ENCODE data around the gene B3GNT3.

DNA sequence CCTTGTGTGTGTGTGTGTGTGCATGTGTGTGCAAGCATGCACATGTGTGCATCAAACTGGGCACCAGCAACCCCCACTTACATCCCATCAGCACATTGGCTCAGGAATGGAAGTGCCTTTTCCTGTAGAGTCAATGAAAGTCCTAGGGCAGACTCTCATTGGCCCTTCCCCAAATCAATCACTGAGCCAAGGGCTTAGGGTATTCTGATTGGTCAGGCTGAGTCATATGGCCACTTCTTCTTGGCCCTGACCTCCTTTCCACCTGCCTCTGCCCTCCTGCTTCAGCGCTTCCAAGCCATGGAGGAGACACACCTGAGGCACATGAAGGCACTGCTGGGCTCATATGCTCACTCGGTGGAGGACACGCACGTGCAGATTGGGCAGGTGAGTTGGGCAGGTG is 22.8 kb upstream of the B3GNT3 start:
- TF ChIP-seq EP300 (IDR thresholded peaks at IDR 0.05; ENCODE audit: borderline replicate concordance) = no peak
- TF ChIP-seq CEBPB (IDR thresholded peaks at IDR 0.05) = no peak
- TF ChIP-seq CREB1 (IDR thresholded peaks at IDR 0.05; ENCODE audit: low read depth) = no peak
- TF ChIP-seq, protein P1, sequence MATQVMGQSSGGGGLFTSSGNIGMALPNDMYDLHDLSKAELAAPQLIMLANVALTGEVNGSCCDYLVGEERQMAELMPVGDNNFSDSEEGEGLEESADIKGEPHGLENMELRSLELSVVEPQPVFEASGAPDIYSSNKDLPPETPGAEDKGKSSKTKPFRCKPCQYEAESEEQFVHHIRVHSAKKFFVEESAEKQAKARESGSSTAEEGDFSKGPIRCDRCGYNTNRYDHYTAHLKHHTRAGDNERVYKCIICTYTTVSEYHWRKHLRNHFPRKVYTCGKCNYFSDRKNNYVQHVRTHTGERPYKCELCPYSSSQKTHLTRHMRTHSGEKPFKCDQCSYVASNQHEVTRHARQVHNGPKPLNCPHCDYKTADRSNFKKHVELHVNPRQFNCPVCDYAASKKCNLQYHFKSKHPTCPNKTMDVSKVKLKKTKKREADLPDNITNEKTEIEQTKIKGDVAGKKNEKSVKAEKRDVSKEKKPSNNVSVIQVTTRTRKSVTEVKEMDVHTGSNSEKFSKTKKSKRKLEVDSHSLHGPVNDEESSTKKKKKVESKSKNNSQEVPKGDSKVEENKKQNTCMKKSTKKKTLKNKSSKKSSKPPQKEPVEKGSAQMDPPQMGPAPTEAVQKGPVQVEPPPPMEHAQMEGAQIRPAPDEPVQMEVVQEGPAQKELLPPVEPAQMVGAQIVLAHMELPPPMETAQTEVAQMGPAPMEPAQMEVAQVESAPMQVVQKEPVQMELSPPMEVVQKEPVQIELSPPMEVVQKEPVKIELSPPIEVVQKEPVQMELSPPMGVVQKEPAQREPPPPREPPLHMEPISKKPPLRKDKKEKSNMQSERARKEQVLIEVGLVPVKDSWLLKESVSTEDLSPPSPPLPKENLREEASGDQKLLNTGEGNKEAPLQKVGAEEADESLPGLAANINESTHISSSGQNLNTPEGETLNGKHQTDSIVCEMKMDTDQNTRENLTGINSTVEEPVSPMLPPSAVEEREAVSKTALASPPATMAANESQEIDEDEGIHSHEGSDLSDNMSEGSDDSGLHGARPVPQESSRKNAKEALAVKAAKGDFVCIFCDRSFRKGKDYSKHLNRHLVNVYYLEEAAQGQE (IDR thresholded peaks at IDR 0.05; ENCODE audit: low read depth) = no peak
- TF ChIP-seq FOXM1 (IDR thresholded peaks at IDR 0.05; ENCODE audit: borderline replicate concordance, low read depth) = no peak
- no peak for TF ChIP-seq ZBTB7A (IDR thresholded peaks at IDR 0.05; ENCODE audit: low read depth)
- no peak for TF ChIP-seq YY1 (IDR thresholded peaks at IDR 0.05; ENCODE audit: low read depth)
- TF ChIP-seq, protein P2, sequence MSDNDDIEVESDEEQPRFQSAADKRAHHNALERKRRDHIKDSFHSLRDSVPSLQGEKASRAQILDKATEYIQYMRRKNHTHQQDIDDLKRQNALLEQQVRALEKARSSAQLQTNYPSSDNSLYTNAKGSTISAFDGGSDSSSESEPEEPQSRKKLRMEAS (IDR thresholded peaks at IDR 0.05) = no peak
- no peak for TF ChIP-seq TCF12 (IDR thresholded peaks at IDR 0.05; ENCODE audit: low read depth)
- TF ChIP-seq RAD21 (IDR thresholded peaks at IDR 0.05; ENCODE audit: low read depth) = no peak
- no peak for TF ChIP-seq NFIC (IDR thresholded peaks at IDR 0.05)
- TF ChIP-seq TAF1 (IDR thresholded peaks at IDR 0.05; ENCODE audit: low read depth) = no peak
- TF ChIP-seq, protein P3, sequence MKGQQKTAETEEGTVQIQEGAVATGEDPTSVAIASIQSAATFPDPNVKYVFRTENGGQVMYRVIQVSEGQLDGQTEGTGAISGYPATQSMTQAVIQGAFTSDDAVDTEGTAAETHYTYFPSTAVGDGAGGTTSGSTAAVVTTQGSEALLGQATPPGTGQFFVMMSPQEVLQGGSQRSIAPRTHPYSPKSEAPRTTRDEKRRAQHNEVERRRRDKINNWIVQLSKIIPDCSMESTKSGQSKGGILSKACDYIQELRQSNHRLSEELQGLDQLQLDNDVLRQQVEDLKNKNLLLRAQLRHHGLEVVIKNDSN (IDR thresholded peaks at IDR 0.05) = peak; percentile 79
- TF ChIP-seq EGR1 (IDR thresholded peaks at IDR 0.05) = no peak
